ENCODE measurements around the gene NOL4L. TPM values are rescaled to one million over a fixed set of nuclear protein-coding genes. Genes with fewer than 3 reads are reported as not detected.

NOL4L gene
- total and polyA plus RNA-seq, 2 experiments from 2014 or later = 35.6 to 42.9 TPM

- Histone ChIP-seq H2AFZ (no peak overlapping the region), H3K27me3 (no peaks in the 10 kb centered on the region), H3K27ac (no peak overlapping the region), H3K4me1 (ENCODE audit: insufficient read depth) (no peaks in the 10 kb centered on the region), H3K79me2 (peaks cover 82% of the 10 kb centered on the region), H3K9me3 (ENCODE audit: low read depth) (no peaks in the 10 kb centered on the region), H3K4me3 (no peak overlapping the region), H3K36me3 (replicated peaks; ENCODE audit: insufficient read depth, low read depth) (peaks cover 15% of the 10 kb centered on the region), H3K9me2 (replicated peaks; ENCODE audit: insufficient read depth) (no peaks in the 10 kb centered on the region), H3K4me2 (no peak overlapping the region), H4K20me1 (ENCODE audit: insufficient read depth, poor library complexity, severe bottlenecking) (peaks cover 44% of the 10 kb centered on the region)
- DNase-seq (ENCODE audit: low spot score) = no peak
- TF ChIP-seq EZH2 (IDR thresholded peaks at IDR 0.05; ENCODE audit: borderline replicate concordance) (no peak), EZH2phosphoT487 (IDR thresholded peaks at IDR 0.05; ENCODE audit: low read depth, severe bottlenecking, unreplicated experiment) (no peak), CTCF (IDR thresholded peaks at IDR 0.05; ENCODE audit: poor library complexity) (no peak)
- 97% methylated on average over 6 of the region's 6 CpGs for WGBS (ENCODE audit: low lambda C conversion rate, missing lambda C conversion rate)
Measured at GRCh38 chr20:32427996-32428395, 157.1 kb downstream of the NOL4L start.

GRCh38 chr20:32421290-32421689, 163.8 kb downstream of the NOL4L start:
- TF ChIP-seq EZH2 (IDR thresholded peaks at IDR 0.05; ENCODE audit: borderline replicate concordance) (no peak), CTCF (IDR thresholded peaks at IDR 0.05; ENCODE audit: poor library complexity) (no peak), EZH2phosphoT487 (IDR thresholded peaks at IDR 0.05; ENCODE audit: low read depth, severe bottlenecking, unreplicated experiment) (no peak)
- Histone ChIP-seq H3K27ac (no peak overlapping the region), H3K9me3 (ENCODE audit: low read depth) (no peaks in the 10 kb centered on the region), H3K4me3 (no peak overlapping the region), H4K20me1 (ENCODE audit: insufficient read depth, poor library complexity, severe bottlenecking) (peaks cover 50% of the 10 kb centered on the region), H3K4me2 (no peak overlapping the region), H3K79me2 (peaks cover 93% of the 10 kb centered on the region), H3K27me3 (no peaks in the 10 kb centered on the region), H3K4me1 (ENCODE audit: insufficient read depth) (no peaks in the 10 kb centered on the region), H2AFZ (no peak overlapping the region), H3K36me3 (replicated peaks; ENCODE audit: insufficient read depth, low read depth) (no peaks in the 10 kb centered on the region), H3K9me2 (replicated peaks; ENCODE audit: insufficient read depth) (no peaks in the 10 kb centered on the region)
- DNase-seq (ENCODE audit: low spot score) = no peak
- 59% methylated on average over 2 of the region's 2 CpGs for WGBS (ENCODE audit: low lambda C conversion rate, missing lambda C conversion rate)

GRCh38 chr20:32418376-32418775, 166.8 kb downstream of the NOL4L start:
- no peak overlapping the region for H3K27ac ChIP-seq
- WGBS (ENCODE audit: low lambda C conversion rate, missing lambda C conversion rate) = 90% methylated on average over 2 of the region's 2 CpGs
- H3K9me2 ChIP-seq (replicated peaks; ENCODE audit: insufficient read depth) = no peaks in the 10 kb centered on the region
- peaks cover 42% of the 10 kb centered on the region for H4K20me1 ChIP-seq (ENCODE audit: insufficient read depth, poor library complexity, severe bottlenecking)
- H3K4me1 ChIP-seq (ENCODE audit: insufficient read depth) = no peaks in the 10 kb centered on the region
- no peak overlapping the region for H3K4me2 ChIP-seq
- no peak overlapping the region for H3K4me3 ChIP-seq
- TF ChIP-seq EZH2phosphoT487 (IDR thresholded peaks at IDR 0.05; ENCODE audit: low read depth, severe bottlenecking, unreplicated experiment) = no peak
- TF ChIP-seq CTCF (IDR thresholded peaks at IDR 0.05; ENCODE audit: poor library complexity) = no peak
- no peak for TF ChIP-seq EZH2 (IDR thresholded peaks at IDR 0.05; ENCODE audit: borderline replicate concordance)
- H3K36me3 ChIP-seq (replicated peaks; ENCODE audit: insufficient read depth, low read depth) = no peaks in the 10 kb centered on the region
- no peaks in the 10 kb centered on the region for H3K9me3 ChIP-seq (ENCODE audit: low read depth)
- H2AFZ ChIP-seq = no peak overlapping the region
- DNase-seq (ENCODE audit: low spot score) = no peak
- peaks cover 92% of the 10 kb centered on the region for H3K79me2 ChIP-seq
- no peaks in the 10 kb centered on the region for H3K27me3 ChIP-seq

GRCh38 chr20:32416206-32416605, 168.9 kb downstream of the NOL4L start:
- H3K4me3 ChIP-seq = no peak overlapping the region
- no peak for DNase-seq (ENCODE audit: low spot score)
- H3K79me2 ChIP-seq = peaks cover 94% of the 10 kb centered on the region
- TF ChIP-seq EZH2phosphoT487 (IDR thresholded peaks at IDR 0.05; ENCODE audit: low read depth, severe bottlenecking, unreplicated experiment) = no peak
- no peak for TF ChIP-seq CTCF (IDR thresholded peaks at IDR 0.05; ENCODE audit: poor library complexity)
- TF ChIP-seq EZH2 (IDR thresholded peaks at IDR 0.05; ENCODE audit: borderline replicate concordance) = no peak
- H3K36me3 ChIP-seq (replicated peaks; ENCODE audit: insufficient read depth, low read depth) = no peaks in the 10 kb centered on the region
- no peak overlapping the region for H3K4me2 ChIP-seq
- no peaks in the 10 kb centered on the region for H3K4me1 ChIP-seq (ENCODE audit: insufficient read depth)
- no peaks in the 10 kb centered on the region for H3K9me2 ChIP-seq (replicated peaks; ENCODE audit: insufficient read depth)
- 83% methylated on average over 2 of the region's 2 CpGs for WGBS (ENCODE audit: low lambda C conversion rate, missing lambda C conversion rate)
- no peak overlapping the region for H2AFZ ChIP-seq
- H3K27ac ChIP-seq = no peak overlapping the region
- no peaks in the 10 kb centered on the region for H3K9me3 ChIP-seq (ENCODE audit: low read depth)
- no peaks in the 10 kb centered on the region for H3K27me3 ChIP-seq
- H4K20me1 ChIP-seq (ENCODE audit: insufficient read depth, poor library complexity, severe bottlenecking) = peaks cover 42% of the 10 kb centered on the region
